NCI-H128 (cell line): ENCODE measurements around the gene NSUN5.
"Not testable (repeated sequence)": the region's sequence is repeated elsewhere in the genome, so short reads cannot be mapped to it uniquely, and the experiment has no call there.

Experiments used
- DNase-seq: peaks from one replicate; lab custom pipeline; 2025; ENCODE audit not compliant: unreplicated experiment; lab: John Stamatoyannopoulos, UW

The NSUN5 gene

DNA sequence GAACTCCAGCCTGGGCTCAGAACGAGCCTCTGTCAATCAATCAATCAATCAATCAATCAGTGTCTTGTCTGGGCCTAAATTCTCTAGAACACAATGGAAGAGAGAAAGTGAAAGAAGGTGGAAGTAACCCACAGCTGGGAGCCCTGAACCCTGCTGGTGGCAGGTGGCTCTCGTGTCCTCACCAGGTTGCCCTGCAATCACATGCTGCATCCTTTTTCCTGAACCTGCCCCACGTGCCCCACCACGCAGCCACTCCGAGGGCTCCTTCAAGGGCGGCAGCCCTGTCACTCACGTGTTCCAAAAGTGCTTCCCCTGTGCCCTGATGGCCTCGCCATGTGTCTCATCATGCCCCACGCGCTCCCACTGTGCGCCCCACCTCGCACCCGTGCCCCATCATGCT is 18.8 kb upstream of the NSUN5 start:
- DNase-seq = not testable (repeated sequence)

DNA sequence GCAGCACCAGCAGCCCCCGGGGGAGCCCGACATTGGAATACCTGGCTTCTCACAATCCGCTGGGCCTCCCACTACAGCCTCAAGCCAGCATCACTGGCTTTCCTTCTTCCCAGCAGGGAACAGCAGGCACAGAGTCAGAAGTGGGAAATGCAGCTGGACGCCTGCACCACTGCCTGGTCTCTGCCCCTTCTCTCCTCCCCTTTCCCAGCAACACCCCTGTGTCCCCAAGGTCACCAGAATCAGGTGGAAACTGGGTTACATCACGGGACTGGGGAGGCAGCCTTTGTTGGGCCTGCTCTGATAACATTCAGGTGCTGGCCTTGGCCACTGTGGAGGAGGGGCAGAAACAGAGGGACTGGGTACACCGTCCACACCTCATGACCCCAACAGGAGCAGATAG is 16.8 kb upstream of the NSUN5 start:
- DNase-seq = not testable (repeated sequence)

- DNase-seq = peak; percentile 48
Measured at GRCh38 chr7:73324081-73324845, 15.6 kb upstream of the NSUN5 start.

DNA sequence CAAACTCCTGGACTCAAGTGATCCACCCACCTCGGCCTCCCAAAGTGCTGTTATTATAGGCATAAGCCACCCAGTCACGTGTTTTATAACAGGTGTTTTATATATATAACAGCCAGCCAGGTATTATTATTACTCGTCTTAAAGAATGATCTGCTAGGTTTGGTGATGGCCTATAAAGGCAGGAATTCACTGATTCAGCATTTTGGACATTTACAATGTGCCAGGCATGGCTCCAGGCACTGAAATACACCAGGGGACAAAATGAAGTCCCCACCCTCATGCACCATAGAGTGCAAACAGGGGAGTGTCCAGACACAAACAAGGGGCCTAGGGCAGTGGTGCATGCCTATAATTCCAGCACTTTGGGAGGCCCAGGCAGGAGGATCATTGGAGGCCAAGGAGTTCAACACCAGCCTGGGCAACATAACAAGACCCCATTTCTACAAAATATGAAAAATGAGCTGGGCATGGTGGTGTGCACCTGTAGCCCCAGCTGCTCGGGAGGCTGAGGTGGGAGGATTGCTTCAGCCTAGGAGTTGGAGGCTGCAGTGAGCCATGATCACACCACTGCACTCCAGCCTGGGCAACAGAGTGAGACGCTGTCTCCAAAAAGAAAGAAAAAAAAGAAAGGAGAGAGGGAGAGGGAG is 14.9 kb upstream of the NSUN5 start:
- DNase-seq = not testable (repeated sequence)

DNA sequence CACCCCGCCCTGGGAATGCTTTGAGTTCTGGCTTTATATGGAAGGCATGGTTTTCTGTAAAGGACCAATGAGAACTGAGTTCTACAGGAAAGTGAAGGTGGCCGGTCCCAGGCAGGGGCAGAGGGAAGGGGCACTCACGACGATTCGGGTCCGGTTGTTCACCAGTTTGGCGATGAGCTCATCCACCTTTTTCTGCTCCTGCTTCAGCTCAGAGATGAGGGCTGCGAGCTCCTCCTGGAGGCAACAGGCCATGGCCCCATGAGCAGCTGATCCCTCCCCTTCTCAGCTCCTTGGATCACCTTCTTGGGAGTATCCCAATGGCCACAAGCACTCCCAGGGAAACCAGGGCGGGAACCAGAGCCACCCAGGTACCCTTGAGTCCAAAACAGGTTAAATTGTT is 11.4 kb upstream of the NSUN5 start:
- not testable (repeated sequence) for DNase-seq

- DNase-seq = not testable (repeated sequence)
Measured at GRCh38 chr7:73319541-73319940, 10.9 kb upstream of the NSUN5 start.

DNA sequence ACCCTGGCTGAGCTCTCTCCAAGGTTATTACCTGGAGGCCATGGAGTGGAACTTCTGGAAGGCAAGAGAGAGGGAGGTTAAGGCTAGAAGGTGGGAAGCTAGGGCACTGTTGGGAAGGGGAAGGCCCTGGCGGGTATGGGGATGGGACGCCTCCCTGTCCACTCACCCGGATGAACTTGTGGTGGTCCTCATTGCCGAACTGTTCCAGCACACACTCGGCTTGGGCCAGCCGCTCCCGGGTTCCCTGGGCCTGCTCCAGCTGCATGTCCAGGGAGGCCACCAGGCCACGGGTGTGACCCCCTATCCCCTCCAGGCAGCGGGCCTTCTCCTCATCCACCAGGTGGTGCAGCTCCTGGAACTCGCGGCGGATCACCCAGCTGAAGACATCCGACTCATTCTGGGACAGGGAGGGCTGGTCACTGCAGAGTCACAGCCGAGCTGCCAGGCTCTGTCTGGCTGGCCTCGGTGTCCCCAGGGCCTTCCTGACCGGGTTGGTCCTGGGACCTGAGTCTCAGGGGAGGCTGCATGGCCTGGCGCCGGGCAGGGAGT is 10.1 kb upstream of the NSUN5 start:
- not testable (repeated sequence) for DNase-seq

DNA sequence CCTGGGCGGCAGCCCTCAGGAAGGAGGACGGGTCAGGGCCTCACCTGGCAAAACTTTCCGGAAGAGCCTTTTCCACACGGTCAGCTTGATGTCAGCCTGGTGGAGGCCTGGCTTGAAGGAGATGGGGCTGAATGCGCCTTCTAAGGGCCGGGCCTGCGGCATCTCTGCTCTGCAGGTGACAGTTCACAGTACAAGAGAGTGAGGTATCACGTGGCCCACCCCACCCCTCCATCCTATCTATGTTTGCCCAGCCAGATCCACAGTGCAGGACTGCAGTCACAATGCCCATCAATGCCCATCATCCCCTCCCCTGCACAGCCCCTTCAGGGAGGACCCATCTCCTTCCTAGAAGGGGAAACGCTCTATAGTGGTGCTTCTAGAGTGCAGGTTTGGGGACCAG is 7.9 kb upstream of the NSUN5 start:
- DNase-seq = no peak

DNA sequence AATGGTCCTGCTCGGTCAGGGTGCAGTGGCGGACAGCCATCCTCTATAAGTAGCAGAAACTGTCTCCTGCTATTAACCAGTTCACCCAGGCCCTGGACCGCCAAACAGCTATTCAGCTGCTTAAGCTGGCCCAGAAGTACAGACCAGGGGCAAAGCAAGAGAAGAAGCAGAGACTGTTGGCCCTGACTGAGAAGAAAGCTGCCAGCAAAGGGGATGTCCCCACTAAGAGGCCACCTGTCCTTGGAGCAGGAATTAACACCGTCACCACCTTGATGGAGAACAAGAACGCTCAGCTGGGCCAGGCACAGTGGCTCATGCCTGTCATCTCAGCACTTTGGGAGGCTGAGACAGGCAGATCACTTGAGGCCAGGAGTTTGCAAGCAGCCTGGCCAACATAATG is 5.6 kb upstream of the NSUN5 start:
- DNase-seq = no peak

- no peak for DNase-seq
Measured at GRCh38 chr7:73313521-73313906, 4.9 kb upstream of the NSUN5 start.

- DNase-seq = no peak
Measured at GRCh38 chr7:73312831-73313520, 4.3 kb upstream of the NSUN5 start.

- not testable (repeated sequence) for DNase-seq
Measured at GRCh38 chr7:73311421-73311820, 2.8 kb upstream of the NSUN5 start.

DNA sequence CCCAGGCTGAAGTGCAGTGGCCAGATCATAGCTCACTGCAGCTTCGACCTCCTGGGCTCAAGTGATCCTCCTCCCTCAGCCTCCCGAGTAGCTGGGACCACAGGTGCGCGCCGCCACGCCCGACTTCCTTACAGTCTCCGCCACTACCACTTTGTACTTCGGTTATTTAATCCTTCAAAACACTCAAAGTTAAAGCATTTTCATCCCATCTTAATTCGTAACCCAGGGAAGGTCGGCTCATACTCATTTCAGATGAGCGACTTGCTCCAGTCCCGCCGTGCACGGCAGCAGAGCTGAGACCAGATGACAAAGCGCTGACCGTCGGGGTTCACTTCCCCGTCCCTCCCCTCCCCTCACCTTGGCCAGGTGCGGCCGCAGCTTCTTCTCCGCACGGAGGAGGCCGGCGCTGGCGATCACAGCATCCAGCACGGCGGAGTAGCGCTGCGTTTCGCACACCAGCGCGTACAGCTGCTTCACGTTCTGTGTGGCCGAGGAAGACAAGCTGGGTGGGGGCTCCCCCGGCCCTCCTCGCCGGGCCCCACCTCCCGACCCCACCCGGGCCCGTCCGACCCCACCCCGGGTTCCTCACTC is 457 bp downstream of the NSUN5 start:
- DNase-seq = no peak

- DNase-seq = no peak
Measured at GRCh38 chr7:73307436-73307835, 1.2 kb downstream of the NSUN5 start.

DNA sequence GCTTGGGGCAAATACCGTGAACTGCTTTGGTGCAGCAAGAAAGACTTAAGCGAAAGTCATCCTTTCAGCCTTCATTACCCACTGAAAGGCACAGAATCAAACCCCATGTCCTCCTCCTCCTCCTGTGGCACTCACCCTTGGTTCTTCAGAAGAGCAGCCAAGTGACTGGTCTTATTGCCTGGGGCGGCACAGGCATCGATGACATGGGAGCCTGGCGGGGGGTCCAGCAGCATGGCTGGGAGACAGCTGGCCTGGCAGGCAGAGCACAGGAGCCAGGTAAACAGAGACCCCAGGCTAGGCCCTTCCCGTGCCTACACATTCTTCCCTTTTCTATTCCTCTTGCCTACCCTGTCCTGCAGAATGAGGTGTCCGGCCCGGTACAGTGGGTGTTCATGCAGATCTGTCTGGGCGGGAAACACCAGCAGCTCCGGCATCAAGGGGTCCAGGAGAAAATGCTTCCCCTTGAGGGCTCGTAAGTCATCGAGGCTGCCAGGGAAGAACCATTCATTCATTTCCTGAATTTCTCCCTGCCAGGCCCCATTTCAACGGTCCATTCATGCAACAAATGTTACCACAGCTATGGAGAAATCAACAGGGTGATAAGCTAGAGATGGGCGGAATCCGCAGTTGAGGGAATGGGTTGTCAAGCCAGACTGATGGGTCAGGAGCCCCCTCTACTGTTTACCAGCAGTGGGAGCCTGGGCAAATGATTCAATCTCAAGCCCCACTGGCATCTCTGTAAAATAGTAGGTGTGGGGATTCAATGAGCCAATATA is 3.8 kb downstream of the NSUN5 start:
- DNase-seq = not testable (repeated sequence)

DNA sequence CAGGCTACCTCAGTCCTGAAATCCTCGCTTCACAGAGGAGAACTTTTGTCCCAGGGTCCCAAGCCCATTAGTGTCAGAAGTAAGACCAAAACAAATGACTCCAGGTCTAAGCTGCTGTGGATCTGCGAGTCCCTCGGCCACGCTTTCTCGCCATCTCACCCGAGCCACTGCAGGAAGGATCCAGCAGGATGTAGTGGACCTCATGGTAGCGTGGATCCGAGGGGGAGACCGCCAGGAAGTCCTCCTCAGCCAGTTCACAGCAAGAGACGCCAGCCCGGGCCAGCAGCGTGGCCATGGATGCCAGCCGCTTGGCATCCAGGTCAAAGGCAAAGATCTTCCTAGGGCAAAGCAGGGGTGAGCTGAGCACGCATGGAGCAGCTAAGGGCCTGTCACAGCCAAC is 4.6 kb downstream of the NSUN5 start:
- no peak for DNase-seq

- no peak for DNase-seq
Measured at GRCh38 chr7:73303546-73303945, 5.1 kb downstream of the NSUN5 start.

DNA sequence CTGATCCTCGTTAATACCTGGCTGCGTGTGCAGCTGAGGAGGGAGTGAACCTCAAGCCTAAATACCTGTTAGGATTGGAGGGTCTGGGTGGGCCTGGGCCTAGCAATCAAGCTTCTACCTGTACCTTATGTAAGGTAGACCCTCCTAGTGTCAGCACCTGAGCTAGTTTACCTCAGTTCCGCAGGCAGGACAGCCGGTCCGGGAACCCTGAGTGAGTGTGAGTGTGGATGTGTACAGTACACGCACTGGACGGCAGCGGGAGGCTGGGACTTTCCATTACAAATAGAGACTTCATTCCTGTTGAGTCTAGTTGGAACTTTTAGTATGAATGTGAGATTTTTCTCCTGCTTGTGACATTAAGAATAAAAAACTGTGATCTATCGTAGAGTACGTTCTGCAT is 5.8 kb downstream of the NSUN5 start:
- not testable (repeated sequence) for DNase-seq

DNA sequence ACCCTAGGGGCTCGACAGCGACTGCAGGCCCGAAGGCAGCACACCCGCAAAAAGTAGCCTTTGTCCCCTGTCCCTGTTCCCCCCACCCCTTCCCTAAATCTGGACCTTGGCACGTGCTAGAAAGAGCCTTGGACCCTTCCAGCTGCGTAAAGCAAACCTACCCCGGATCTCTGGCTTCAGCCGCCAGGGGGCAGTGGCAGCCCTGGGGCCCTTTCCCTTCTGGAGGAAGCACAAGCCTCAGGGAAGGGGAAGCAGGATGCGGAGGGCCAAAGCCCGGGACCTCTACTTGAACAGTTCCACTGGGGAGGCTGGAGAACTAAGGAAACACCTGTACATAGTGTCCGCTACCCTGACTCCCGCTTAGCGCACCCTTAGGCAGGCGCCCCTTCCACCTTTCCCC is 7.5 kb downstream of the NSUN5 start:
- DNase-seq = not testable (repeated sequence)

- DNase-seq = not testable (repeated sequence)
Measured at GRCh38 chr7:73299812-73300211, 8.8 kb downstream of the NSUN5 start.

DNA sequence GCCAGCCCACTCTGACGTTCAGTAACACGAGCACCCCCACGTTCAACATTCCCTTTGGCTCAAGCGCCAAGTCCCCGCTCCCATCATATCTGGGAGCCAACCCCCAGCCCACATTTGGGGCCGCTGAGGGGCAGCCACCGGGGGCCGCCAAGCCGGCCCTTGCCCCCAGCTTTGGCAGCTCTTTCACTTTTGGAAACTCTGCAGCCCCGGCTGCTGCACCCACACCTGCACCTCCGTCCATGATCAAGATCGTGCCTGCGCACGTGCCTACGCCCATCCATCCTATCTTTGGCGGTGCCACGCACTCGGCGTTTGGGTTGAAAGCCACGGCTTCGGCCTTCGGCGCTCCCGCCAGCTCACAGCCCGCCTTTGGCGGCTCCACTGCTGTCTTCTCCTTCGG is 10.9 kb downstream of the NSUN5 start:
- DNase-seq = not testable (repeated sequence)
